Activated CD8-positive, alpha-beta memory T cell treated with anti-CD3 and anti-CD28 coated beads, Interleukin-2, amount 50 U/mL, for 24 hours (primary cell): ENCODE measurements around the gene DNAJC21.

Experiments used
- DNase-seq: peaks from one replicate; pipeline ENCODE4 v3.0.0-alpha.2; 2020; ENCODE audit errors: extremely low read depth

The DNAJC21 gene

DNA sequence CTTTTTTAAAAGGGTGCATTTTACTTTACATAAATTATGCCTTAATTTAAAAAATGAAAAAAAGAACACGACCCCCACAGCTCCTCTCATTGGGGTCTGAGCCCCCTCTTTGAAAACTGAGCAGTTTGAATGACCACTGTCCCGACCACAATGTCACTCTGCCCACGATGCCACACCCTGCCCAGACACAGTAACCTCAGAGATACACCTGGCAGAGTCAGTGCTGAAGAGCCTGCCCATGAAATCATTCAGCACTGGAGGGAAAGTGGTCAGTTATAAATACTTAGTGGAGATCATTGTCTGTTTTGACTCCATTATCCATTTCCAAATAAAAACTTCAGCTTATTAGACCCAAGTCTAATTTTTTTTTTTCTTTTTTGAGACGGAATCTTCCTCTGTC lies 49.3 kb downstream of the DNAJC21 start:
- DNase-seq = no peak

DNA sequence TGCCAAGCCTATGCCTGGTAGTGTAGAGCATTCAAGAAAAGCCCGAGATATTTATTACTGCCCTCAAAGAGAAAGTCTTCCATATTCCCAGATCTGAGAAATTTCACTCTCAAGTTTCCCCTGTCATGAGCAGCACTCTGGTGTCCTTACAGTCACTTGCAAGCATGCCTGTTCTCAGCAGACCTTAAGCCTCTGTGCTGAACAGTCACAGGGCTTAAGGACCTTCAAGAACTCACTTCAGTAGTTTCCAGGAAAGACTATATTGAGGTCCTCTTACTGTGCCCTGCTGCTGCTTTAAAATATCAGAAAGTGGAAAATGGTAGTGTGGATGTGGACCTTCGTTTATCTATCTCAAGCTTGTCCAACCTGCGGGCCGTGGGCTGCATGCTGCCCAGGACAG lies 53.5 kb downstream of the DNAJC21 start:
- DNase-seq = no peak

DNA sequence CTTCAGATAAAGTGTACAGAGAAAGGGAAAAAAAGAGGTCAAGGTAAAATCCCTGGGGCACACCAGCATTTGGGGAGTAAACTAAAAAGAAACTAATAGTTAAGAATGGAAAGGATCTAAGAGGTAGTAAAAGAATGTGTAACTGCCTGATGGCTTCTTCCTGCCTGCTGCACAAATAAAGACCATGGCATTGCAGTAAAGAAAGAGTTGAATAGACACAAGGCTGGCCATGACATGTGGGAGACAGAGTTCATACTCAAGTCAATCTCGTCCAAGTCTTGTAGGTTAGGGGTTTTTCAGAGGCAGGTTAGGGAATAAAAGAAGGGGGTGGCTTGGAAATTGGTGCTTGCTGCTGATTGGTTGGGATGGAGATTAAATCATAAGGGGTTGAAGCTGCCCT lies 57.6 kb downstream of the DNAJC21 start:
- no peak for DNase-seq

DNA sequence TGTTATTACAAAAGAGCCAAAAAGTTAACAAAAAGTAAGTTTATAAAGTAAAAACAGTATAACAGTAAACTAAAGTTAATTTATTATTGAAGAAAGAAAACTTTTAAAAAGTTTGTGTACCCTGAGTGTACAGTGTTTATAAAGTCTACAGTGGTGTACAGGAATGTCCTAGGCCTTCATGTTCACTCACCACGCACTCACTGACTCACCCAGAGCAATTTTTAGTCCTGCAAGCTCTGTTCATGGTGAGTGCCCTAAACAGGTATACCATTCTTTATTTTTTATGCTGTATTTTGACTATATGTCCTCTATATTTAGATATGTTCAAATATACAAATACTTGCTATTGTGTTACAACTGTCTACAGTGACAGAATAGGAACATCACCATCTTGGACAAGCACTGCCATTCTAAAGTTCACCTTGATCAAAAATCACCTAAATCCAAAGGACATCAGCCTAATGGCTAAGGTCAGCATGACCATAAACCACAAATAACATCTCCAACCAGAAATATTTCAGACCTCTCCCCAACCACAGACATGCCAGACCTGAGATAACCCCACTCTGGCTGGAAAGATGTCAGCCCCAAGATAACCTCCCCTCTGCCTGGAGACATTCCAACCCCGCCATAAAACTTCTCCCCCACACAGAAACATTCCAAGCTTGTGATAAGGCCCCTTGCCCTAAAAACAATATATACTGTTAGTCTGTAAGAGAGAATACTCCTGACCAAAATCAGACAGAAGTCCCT lies 62.3 kb downstream of the DNAJC21 start:
- no peak for DNase-seq

DNA sequence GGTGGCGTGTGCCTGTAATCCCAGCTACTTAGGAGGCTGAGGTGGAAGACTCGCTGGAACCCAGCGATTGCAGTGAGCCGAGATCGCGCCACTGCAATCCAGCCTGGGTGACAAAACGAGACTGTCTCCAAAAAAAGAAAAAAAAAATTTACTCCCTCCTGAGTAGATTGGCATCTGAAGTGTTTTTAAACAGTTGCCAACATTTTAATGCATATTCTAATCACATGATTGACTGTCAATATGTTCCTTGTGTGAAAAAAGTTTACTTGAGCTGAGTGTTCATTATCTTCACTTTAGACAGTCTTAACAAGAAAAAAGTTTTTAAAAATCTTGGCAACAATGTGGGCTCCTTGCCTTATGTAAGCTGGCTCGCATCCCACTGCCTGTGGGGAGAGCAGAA lies 64.6 kb downstream of the DNAJC21 start:
- DNase-seq = no peak

DNA sequence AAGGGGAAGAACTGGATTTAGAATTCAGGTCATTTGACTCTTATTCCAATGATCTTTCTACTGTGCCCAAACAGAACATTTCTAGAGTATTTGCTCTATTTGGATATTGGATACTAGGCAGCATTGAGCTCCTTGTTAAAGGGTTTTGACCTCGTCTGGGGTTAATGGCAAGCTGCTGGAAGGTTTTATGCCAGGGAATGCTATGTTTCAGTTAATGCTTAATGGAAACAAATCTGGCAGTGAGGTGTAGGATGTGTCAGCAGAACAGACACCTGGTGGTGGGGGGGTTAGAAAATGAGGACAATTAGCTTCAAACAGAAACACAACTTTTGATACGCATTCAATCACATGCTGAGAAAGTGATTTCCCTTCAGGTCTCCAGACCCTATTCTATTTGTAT lies 66.9 kb downstream of the DNAJC21 start:
- no peak for DNase-seq

DNA sequence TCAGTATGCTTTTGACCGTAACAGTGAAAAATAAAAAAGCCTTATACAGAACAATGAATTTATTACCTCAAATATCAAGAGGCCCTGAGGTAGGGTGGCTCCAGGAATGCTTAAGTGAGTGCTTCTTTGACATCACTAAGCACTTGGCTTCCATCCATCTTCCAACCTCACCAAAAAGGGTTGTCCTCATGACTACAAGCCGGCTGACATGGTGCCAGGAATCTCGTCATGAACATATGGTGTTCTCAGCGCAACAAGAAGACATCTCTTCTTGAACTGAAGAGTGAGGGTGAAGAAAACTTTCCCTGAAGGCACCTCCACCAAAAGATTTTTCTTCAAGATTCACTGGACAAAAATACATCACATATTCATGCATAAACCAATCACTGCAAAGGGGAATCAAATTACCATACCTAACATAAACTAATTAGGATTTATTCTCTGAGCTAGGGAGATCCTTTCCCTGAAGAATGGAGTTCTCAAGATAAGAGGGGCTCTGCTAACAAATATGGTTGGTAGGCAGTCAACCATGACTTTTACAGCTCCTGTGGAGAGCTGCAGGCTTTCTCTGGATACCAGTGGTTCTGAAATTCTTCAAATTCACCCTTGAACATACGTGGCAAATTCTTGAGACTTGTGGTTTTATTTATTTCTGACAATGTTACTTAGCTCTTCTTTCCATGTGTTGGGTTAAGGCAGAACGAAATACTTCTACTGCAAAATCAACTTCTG lies 68.9 kb downstream of the DNAJC21 start:
- DNase-seq = no peak

DNA sequence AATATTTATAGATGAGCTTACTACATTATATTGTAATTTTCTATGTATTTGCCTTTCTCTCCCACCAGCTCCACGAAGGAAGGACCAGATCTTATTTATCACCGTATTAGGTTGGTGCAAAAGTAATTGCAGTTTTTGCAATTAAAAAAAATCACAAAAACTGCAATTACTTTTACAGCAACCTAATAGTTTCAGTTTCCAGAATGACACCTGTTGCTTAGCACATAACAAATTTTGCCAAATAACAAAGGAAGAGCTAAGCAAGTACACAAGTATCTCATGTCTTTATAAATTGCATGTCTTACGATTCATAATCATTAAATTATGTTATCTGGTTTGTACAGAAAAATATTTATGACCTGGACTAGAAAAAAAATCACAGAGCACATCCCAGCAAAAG lies 72.5 kb downstream of the DNAJC21 start:
- no peak for DNase-seq

DNA sequence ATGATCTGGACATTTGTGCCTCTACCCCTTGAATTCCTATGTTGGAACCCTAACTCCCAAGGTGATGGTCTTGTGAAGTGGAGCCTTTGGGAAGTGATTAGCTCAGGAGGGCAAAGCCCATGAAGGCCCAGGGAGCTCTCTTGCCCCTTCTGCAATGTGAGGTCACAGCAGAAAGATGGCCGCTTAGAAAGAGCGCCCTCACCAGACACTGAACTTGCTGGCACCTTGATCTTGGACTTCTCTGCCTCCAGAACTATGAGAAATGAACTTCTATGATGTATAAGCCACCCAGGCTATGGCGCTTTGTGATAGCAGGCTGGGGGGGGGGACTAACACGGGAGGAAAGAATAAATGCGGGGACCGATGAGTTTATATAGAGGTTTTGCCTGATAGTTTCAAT lies 73.1 kb downstream of the DNAJC21 start:
- DNase-seq = no peak

DNA sequence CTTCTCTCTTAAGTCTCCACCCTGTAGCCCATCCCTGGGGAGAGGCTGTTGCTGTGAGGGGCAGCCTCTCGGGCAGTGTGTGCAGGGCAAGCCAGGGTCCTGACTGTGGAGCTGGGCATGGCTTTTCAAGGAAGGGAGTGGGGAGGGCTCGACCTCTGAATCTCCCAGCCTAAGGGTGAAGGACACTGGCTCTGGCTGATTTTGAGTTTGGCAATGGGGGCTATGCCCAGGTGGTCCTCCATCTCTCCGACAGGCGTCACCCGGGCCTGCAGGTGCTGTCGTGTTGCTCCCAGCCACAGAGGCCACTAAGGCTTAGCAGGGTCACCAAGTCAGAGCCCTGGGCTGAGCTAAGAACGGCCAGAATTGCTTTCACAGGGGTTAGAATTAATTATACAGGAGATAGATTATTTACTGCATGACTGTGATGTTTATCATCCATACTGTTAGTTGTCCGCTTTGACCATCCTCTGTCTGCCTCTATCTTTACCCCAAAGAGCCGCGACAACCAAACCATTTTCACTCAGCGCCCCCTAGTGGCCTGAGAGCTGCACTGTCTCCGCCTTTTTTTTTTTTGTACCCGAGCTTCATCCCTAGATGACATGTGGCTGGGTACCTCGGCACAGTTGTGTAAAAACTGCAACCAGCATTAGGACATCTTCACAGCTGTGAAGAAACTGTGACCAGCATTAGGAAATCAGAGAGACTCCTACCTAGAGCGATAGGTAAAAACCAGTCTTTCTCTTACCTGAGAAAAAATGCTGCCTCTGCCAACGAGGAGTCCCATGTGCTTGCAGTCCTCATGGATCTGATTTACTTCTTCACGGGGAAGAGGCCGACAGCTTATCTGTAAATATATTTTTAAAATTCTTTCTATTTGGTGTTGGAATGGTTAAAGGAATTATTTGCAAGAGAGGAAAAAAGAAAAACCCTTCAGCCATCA lies 73.9 kb downstream of the DNAJC21 start:
- peak; percentile 12 for DNase-seq

DNA sequence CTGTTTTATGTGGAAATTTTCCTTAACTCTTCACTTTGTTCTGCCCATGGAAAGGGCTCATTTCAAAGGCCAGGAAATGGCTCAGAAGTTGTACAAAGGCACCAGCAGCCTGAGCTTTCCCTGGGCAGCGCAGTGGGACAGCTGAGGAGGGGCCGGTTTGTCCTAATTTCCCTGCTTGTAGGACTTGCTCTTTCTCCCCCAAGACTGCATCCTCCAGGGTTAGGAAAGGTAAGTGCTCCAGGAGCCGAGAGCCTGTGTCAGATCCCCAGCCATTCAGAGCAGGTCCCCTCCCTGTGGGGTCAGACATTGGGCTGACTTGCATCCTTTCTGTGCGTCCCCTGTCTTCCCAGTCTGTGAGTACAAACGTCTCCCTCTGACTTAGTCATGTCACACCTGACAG lies 74.8 kb downstream of the DNAJC21 start:
- DNase-seq = no peak

DNA sequence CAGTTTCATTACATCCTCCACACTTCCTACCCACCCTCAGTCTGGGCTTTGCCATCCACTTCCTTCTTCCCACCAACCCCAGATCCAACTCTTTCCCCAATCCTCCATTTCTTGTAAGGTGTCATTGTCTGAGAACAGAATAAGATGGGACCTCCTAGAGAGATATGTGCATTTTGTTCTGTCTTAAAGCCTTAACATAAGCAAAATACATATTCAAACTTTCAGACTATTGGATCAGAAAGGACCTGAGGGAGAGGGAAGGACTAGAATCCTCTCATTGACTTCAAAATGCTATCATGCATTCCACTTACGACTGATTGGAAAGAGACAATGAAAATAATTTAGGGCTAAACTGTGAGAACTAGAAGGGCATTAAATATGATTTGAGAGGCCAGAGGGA lies 75.4 kb downstream of the DNAJC21 start:
- DNase-seq = no peak
